Liver (tissue), 3 donors: Measurements from ENCODE around the gene TIMM23B.
"Not testable (repeated sequence)": the region's sequence is repeated elsewhere in the genome, so short reads cannot be mapped to it uniquely, and the experiment has no call there.

Experiments used
- EGR1 ChIP-seq, 2 donors: IDR thresholded peaks; 2 replicates each; pipeline ENCODE4 v1.6.1; 2016 to 2018; ENCODE audit warnings: antibody characterized with exemption in 2 of 2, low read depth in 2 of 2
- FOXA1 ChIP-seq: IDR thresholded peaks from 2 replicates; pipeline ENCODE4 v1.6.1; 2016; ENCODE audit warnings: antibody characterized with exemption
- GABPA ChIP-seq, 2 donors: IDR thresholded peaks in 1 of 2; conservative IDR thresholded peaks in 1 of 2; 2 replicates each; pipeline ENCODE4 v1.6.1; 2016; ENCODE audit warnings: antibody characterized with exemption in 2 of 2, mild to moderate bottlenecking in 1 of 2, moderate library complexity in 1 of 2
- JUND ChIP-seq, 2 donors: IDR thresholded peaks; 2 replicates each; pipeline ENCODE4 v1.6.1; 2016; ENCODE audit warnings: antibody characterized with exemption in 2 of 2
- NR2F2 ChIP-seq: IDR thresholded peaks from 2 replicates; pipeline ENCODE4 v1.6.1; 2016; ENCODE audit warnings: antibody characterized with exemption
- SP1 ChIP-seq: IDR thresholded peaks from 2 replicates; pipeline ENCODE4 v1.6.1; 2018; ENCODE audit warnings: antibody characterized with exemption, mild to moderate bottlenecking
- TAF1 ChIP-seq: conservative IDR thresholded peaks from 2 replicates; pipeline ENCODE4 v1.6.1; 2016; ENCODE audit warnings: antibody characterized with exemption, mild to moderate bottlenecking
- YY1 ChIP-seq: IDR thresholded peaks from 2 replicates; pipeline ENCODE4 v1.6.1; 2016; ENCODE audit warnings: antibody characterized with exemption, mild to moderate bottlenecking
- TF ChIP-seq, protein P1 (sequence below): fragments of 150-350 bp; IDR thresholded peaks from 2 replicates; pipeline ENCODE4 v1.5.1; 2017; ENCODE audit warnings: improper control_type of control experiment, low read depth, low read length; ENCODE audit not compliant: missing input control
- TF ChIP-seq, protein P2 (sequence below): IDR thresholded peaks from 2 replicates; pipeline ENCODE4 v1.6.1; 2016; ENCODE audit warnings: antibody characterized with exemption
- TF ChIP-seq, protein P3 (sequence below): IDR thresholded peaks from 2 replicates; pipeline ENCODE4 v1.6.1; 2016; ENCODE audit warnings: antibody characterized with exemption
- donor health status: healthy.
- donor health status: healthy.

GRCh38 chr10:49899999-49900398 lies 41.9 kb upstream of the TIMM23B start:
- TF ChIP-seq, protein P1, sequence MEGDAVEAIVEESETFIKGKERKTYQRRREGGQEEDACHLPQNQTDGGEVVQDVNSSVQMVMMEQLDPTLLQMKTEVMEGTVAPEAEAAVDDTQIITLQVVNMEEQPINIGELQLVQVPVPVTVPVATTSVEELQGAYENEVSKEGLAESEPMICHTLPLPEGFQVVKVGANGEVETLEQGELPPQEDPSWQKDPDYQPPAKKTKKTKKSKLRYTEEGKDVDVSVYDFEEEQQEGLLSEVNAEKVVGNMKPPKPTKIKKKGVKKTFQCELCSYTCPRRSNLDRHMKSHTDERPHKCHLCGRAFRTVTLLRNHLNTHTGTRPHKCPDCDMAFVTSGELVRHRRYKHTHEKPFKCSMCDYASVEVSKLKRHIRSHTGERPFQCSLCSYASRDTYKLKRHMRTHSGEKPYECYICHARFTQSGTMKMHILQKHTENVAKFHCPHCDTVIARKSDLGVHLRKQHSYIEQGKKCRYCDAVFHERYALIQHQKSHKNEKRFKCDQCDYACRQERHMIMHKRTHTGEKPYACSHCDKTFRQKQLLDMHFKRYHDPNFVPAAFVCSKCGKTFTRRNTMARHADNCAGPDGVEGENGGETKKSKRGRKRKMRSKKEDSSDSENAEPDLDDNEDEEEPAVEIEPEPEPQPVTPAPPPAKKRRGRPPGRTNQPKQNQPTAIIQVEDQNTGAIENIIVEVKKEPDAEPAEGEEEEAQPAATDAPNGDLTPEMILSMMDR = not testable (repeated sequence)
- not testable (repeated sequence) for TF ChIP-seq JUND (IDR thresholded peaks at IDR 0.05); SP1; FOXA1; GABPA (IDR thresholded peaks at IDR 0.05 in 1 of 2, conservative IDR thresholded peaks at IDR 0.05 in 1 of 2); YY1; TAF1; NR2F2; EGR1 (IDR thresholded peaks at IDR 0.05; ENCODE audit: low read depth in 2 of 2)
- TF ChIP-seq, protein P2, sequence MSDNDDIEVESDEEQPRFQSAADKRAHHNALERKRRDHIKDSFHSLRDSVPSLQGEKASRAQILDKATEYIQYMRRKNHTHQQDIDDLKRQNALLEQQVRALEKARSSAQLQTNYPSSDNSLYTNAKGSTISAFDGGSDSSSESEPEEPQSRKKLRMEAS = not testable (repeated sequence)
- TF ChIP-seq, protein P3, sequence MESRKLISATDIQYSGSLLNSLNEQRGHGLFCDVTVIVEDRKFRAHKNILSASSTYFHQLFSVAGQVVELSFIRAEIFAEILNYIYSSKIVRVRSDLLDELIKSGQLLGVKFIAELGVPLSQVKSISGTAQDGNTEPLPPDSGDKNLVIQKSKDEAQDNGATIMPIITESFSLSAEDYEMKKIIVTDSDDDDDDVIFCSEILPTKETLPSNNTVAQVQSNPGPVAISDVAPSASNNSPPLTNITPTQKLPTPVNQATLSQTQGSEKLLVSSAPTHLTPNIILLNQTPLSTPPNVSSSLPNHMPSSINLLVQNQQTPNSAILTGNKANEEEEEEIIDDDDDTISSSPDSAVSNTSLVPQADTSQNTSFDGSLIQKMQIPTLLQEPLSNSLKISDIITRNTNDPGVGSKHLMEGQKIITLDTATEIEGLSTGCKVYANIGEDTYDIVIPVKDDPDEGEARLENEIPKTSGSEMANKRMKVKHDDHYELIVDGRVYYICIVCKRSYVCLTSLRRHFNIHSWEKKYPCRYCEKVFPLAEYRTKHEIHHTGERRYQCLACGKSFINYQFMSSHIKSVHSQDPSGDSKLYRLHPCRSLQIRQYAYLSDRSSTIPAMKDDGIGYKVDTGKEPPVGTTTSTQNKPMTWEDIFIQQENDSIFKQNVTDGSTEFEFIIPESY = not testable (repeated sequence)
